Measurements from ENCODE around the gene ADCY3.

- TF ChIP-seq CTCF (IDR thresholded peaks at IDR 0.05) (no peak), ZFX (IDR thresholded peaks at IDR 0.05; ENCODE audit: borderline replicate concordance) (no peak)
Measured at GRCh38 chr2:24881158-24881557, 38.9 kb downstream of the ADCY3 start.
